Measurements from ENCODE around the gene VPS54. TPM values are rescaled to one million over a fixed set of nuclear protein-coding genes. Genes with fewer than 3 reads are reported as not detected.

The VPS54 gene
- total RNA-seq, 1 experiment from 2014 or later, result 14.8 TPM

Other genes with a start within 250 kb of the VPS54 start
- gene UGP2, start 177.5 kb downstream of the VPS54 start, total RNA-seq (2014; rRNA removed; shearing (Covaris generic); ENCODE audit: low replicate concordance), result 47.8 and 55.9 TPM in 2 replicates
- 8.4 and 10.9 TPM in 2 replicates for gene PELI1, start 125.0 kb upstream of the VPS54 start, total RNA-seq (2014; rRNA removed; shearing (Covaris generic); ENCODE audit: low replicate concordance)